ENCODE results near the gene NUMBL. TPM values are rescaled to one million over a fixed set of nuclear protein-coding genes. Genes with fewer than 3 reads are reported as not detected.

NUMBL gene
- total and polyA plus RNA-seq, 9 of the 15 experiments (the other 6 are each of a cell fraction or from before 2014, with no cell fraction given): 0.39 to 38.6 (median 6.6) TPM

GRCh38 chr19:40621966-40622772 is 68.3 kb downstream of the NUMBL start:
- CTCF ChIA-PET (ENCODE audit: low intra/inter-chr PET ratio): no interaction called here
- Histone ChIP-seq H2AFZ (ENCODE audit: low read depth, low read length) (no peak overlapping the region), H3K9me3 (replicated peaks; ENCODE audit: control insufficient read depth, insufficient read depth, low read depth, low read length) (no peaks in the 10 kb centered on the region), H3K27ac (ENCODE audit: extremely low read depth, low read depth, low read length) (no peak overlapping the region), H3K4me3 (no peak overlapping the region), H3K79me2 (ENCODE audit: control insufficient read depth, insufficient read depth, low read length) (no peaks in the 10 kb centered on the region), H3K36me3 (ENCODE audit: control insufficient read depth, insufficient read depth, low read length) (peaks cover 68% of the 10 kb centered on the region; the same call in 2 of the 3 replicates), H3K27me3 (ENCODE audit: control insufficient read depth in 2 of 2, insufficient read depth in 2 of 2, low read length in 2 of 2) (no peaks in the 10 kb centered on the region), H3K4me2 (ENCODE audit: insufficient read depth, low read length) (no peak overlapping the region), H3K4me1 (replicated peaks in 1 of 2; ENCODE audit: control insufficient read depth in 2 of 2, insufficient read depth in 2 of 2, low read length in 2 of 2) (peaks cover 31 to 43% of the 10 kb centered on the region in 2 experiments), H4K20me1 (replicated peaks; ENCODE audit: control insufficient read depth, insufficient read depth, low read length) (no peaks in the 10 kb centered on the region), H3K9me1 (ENCODE audit: control insufficient read depth, insufficient read depth, low read length) (no peaks in the 10 kb centered on the region), H3K9ac (ENCODE audit: insufficient read depth in 1 of 2, low read depth in 2 of 2, low read length in 2 of 2) (peak overlapping the region in 1 of 2 experiments; percentile 75; a peak in 2 of 4 replicates)
- intact Hi-C loops (cut with micrococcal nuclease): no loop called here
- BruUV-seq (replicated peaks): no TSS peak
- TF ChIP-seq ZKSCAN8 (CRISPR knock-in tag; IDR thresholded peaks at IDR 0.05) (no peak), TAF7 (tag; IDR thresholded peaks at IDR 0.05) (no peak), RBM22 (IDR thresholded peaks at IDR 0.05; ENCODE audit: low read depth, low read length, poor library complexity, severe bottlenecking) (no peak), ZEB2 (IDR thresholded peaks at IDR 0.05) (no peak), RBFOX2 (IDR thresholded peaks at IDR 0.05; ENCODE audit: low read depth, low read length) (peak; percentile 53), POLR2G (IDR thresholded peaks at IDR 0.05; ENCODE audit: low read depth, low read length) (peak; percentile 60), HNRNPL (IDR thresholded peaks at IDR 0.05; ENCODE audit: low read depth, low read length) (peak; percentile 67), FOXJ3 (CRISPR knock-in tag; IDR thresholded peaks at IDR 0.05) (no peak), EHMT2 (IDR thresholded peaks at IDR 0.05) (no peak), TGIF2 (CRISPR knock-in tag; IDR thresholded peaks at IDR 0.05) (no peak)
- ATAC-seq (no peak), DNase-seq (ENCODE audit: extremely low read depth in 1 of 4, low spot score in 3 of 4) (no peak), FAIRE-seq (no peak)
- in situ Hi-C loops (cut with MboI): no loop called here
- WGBS (ENCODE audit: insufficient coverage, low coverage, missing lambda C conversion rate): 93% methylated on average over 17 of the region's 24 CpGs
- POLR2A ChIA-PET: interaction anchor here (0.5 to 2.6 kb wide), 2 partner anchors 7 to 176 kb away, joined by 3 to 7 read pairs; no protein-coding TSS in a partner anchor

Measured in K562 (cell line).